KMS-11 (cell line): Measurements from ENCODE around the gene COL1A1.

Experiments
- H2AFZ ChIP-seq: fragments of 200-600 bp; sonication (generic); 2 replicates; pipeline ENCODE4 v1.6.1; 2016; ENCODE audit warnings: antibody characterized with exemption, mixed run types, low read depth
- H3K27ac ChIP-seq: fragments of 200-600 bp; sonication (generic); 2 replicates; pipeline ENCODE4 v1.6.1; 2016; ENCODE audit warnings: mild to moderate bottlenecking, mixed run types
- H3K27me3 ChIP-seq: fragments of 200-600 bp; sonication (generic); 2 replicates; pipeline ENCODE4 v1.6.1; 2017; ENCODE audit warnings: mild to moderate bottlenecking, low read depth, mixed run types, moderate library complexity; ENCODE audit not compliant: insufficient read depth
- H3K36me3 ChIP-seq: fragments of 200-600 bp; sonication (generic); 2 replicates; pipeline ENCODE4 v1.6.1; 2017; ENCODE audit warnings: mild to moderate bottlenecking, mixed run types; ENCODE audit not compliant: insufficient read depth
- H3K4me1 ChIP-seq: fragments of 200-600 bp; sonication (generic); 2 replicates; pipeline ENCODE4 v1.6.1; 2016; ENCODE audit warnings: mild to moderate bottlenecking, low read depth, mixed run types; ENCODE audit not compliant: poor library complexity, severe bottlenecking
- H3K4me2 ChIP-seq: fragments of 200-600 bp; sonication (generic); 2 replicates; pipeline ENCODE4 v1.7.0; 2016; ENCODE audit warnings: mild to moderate bottlenecking, mixed run types
- H3K4me3 ChIP-seq: fragments of 200-600 bp; sonication (generic); IDR thresholded peaks from 2 replicates; pipeline ENCODE4 v1.6.1; 2017; ENCODE audit warnings: low read depth, low read length, mixed read lengths; ENCODE audit not compliant: insufficient read depth
- H3K79me2 ChIP-seq: fragments of 200-600 bp; sonication (generic); 2 replicates; pipeline ENCODE4 v1.6.1; 2016; ENCODE audit warnings: low read depth, mixed run types; ENCODE audit not compliant: insufficient read depth
- H3K9ac ChIP-seq: fragments of 200-600 bp; sonication (generic); 2 replicates; pipeline ENCODE4 v1.6.1; 2016; ENCODE audit warnings: mild to moderate bottlenecking, mixed run types
- H4K20me1 ChIP-seq: fragments of 200-600 bp; sonication (generic); 2 replicates; pipeline ENCODE4 v1.6.1; 2016; ENCODE audit warnings: mild to moderate bottlenecking, mixed run types; ENCODE audit not compliant: insufficient read depth
- CTCF ChIP-seq: fragments of 200-600 bp; sonication (generic); conservative IDR thresholded peaks from 2 replicates; pipeline ENCODE4 v1.6.1; 2017; ENCODE audit warnings: low read depth, mild to moderate bottlenecking, antibody characterized with exemption, low read length, moderate library complexity, mixed read lengths

COL1A1 gene

GRCh38 chr17:50181591-50182560 lies 19.6 kb downstream of the COL1A1 start:
- Histone ChIP-seq H3K4me1 (peaks cover 42% of the 10 kb centered on the region), H3K4me2 (no peak overlapping the region; the same call in 1 of the 2 replicates), H3K79me2 (no peaks in the 10 kb centered on the region), H3K9ac (no peak overlapping the region), H4K20me1 (no peaks in the 10 kb centered on the region), H3K4me3 (no peak overlapping the region), H2AFZ (no peak overlapping the region), H3K36me3 (no peaks in the 10 kb centered on the region), H3K27ac (no peak overlapping the region), H3K27me3 (peaks cover 22% of the 10 kb centered on the region)
- no peak for TF ChIP-seq CTCF

DNA sequence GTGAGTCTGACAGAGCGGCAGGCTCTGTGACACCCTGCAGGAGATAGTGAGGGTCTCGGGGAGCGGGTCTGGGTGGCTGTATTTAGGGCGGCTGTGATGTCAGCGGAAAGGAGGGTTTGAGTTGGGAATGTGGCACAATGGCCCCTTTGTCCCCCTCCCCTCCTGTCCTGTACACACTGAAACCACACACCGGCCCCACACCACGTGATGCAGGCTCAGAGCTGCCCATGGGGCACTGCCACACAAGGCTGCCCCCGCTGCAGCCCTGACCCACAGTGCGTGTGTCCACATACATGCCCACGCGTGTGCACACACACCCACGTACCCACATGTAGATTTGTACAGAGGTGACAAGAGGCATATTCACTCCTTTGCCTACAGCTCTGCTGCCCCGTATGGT lies 20.3 kb downstream of the COL1A1 start:
- Histone ChIP-seq H3K4me3 (no peak overlapping the region), H3K27ac (no peak overlapping the region), H4K20me1 (no peaks in the 10 kb centered on the region), H3K9ac (no peak overlapping the region), H3K4me2 (no peak overlapping the region), H3K27me3 (peaks cover 15% of the 10 kb centered on the region), H2AFZ (no peak overlapping the region), H3K36me3 (no peaks in the 10 kb centered on the region), H3K79me2 (no peaks in the 10 kb centered on the region), H3K4me1 (peaks cover 42% of the 10 kb centered on the region)
- no peak for TF ChIP-seq CTCF

GRCh38 chr17:50180620-50181019 lies 20.8 kb downstream of the COL1A1 start:
- H3K4me3 ChIP-seq: no peak overlapping the region
- H2AFZ ChIP-seq: no peak overlapping the region
- no peak overlapping the region for H3K4me2 ChIP-seq
- peaks cover 9% of the 10 kb centered on the region for H3K27me3 ChIP-seq
- H3K4me1 ChIP-seq: peaks cover 42% of the 10 kb centered on the region
- H3K36me3 ChIP-seq: no peaks in the 10 kb centered on the region
- H3K79me2 ChIP-seq: no peaks in the 10 kb centered on the region
- no peak overlapping the region for H3K9ac ChIP-seq
- H4K20me1 ChIP-seq: no peaks in the 10 kb centered on the region
- H3K27ac ChIP-seq: no peak overlapping the region
- TF ChIP-seq CTCF: no peak

DNA sequence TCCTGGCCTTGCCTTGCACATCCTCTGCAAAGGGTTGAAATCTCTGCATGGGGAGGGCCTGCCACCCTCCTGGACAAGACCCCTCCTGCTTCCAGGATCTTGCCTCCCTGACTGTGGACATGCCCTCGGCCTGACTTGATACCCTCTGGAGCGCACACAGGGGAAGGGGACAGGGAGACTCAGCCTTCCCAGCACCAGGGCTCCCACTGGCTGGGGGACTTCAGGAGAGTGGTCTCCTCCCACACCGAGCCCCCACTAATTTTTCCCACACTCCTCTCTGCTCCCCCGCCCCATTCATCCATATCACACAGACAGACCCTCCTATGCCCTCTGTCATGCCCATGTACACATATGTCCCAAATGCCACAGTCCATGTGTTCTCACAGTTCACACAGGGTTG lies 21.3 kb downstream of the COL1A1 start:
- TF ChIP-seq CTCF: no peak
- no peak overlapping the region for H3K4me2 ChIP-seq
- H3K9ac ChIP-seq: no peak overlapping the region
- H3K4me3 ChIP-seq: no peak overlapping the region
- no peak overlapping the region for H2AFZ ChIP-seq
- no peaks in the 10 kb centered on the region for H3K79me2 ChIP-seq
- H3K27me3 ChIP-seq: peaks cover 8% of the 10 kb centered on the region
- H3K36me3 ChIP-seq: no peaks in the 10 kb centered on the region
- peaks cover 42% of the 10 kb centered on the region for H3K4me1 ChIP-seq
- no peaks in the 10 kb centered on the region for H4K20me1 ChIP-seq
- no peak overlapping the region for H3K27ac ChIP-seq
